H9 (cell line): ENCODE data around the gene KLHL12. TPM values are rescaled to one million over a fixed set of nuclear protein-coding genes. Genes with fewer than 3 reads are reported as not detected.

Source experiments
- DNase-seq: peaks from one replicate; pipeline ENCODE4 v3.0.0-alpha.2; 2017
- H2AFZ ChIP-seq: one replicate; pipeline ENCODE4 v1.6.1; 2013; ENCODE audit warnings: mild to moderate bottlenecking, low read length, control low read depth, moderate library complexity
- H2AK5ac ChIP-seq: 2 replicates; pipeline ENCODE4 v1.6.1; 2013; ENCODE audit warnings: low read length, control low read depth, mixed read lengths; ENCODE audit not compliant: insufficient read length
- H2BK120ac ChIP-seq: one replicate; pipeline ENCODE4 v1.6.1; 2013; ENCODE audit warnings: low read depth, mild to moderate bottlenecking, low read length, control low read depth, inconsistent platforms; ENCODE audit not compliant: poor library complexity, severe bottlenecking
- H2BK12ac ChIP-seq: 2 replicates; pipeline ENCODE4 v1.6.1; 2013; ENCODE audit warnings: low read length, control low read depth, mixed read lengths, low read depth; ENCODE audit not compliant: insufficient read length
- H2BK15ac ChIP-seq: 2 replicates; pipeline ENCODE4 v1.6.1; 2013; ENCODE audit warnings: low read depth, low read length, control low read depth
- H2BK20ac ChIP-seq: one replicate; pipeline ENCODE4 v1.6.1; 2013; ENCODE audit warnings: low read depth, mild to moderate bottlenecking, low read length, control low read depth, inconsistent platforms; ENCODE audit not compliant: poor library complexity, severe bottlenecking
- H2BK5ac ChIP-seq: 2 replicates; pipeline ENCODE4 v1.6.1; 2013; ENCODE audit warnings: low read length, control low read depth, mixed read lengths; ENCODE audit not compliant: insufficient read length
- H3K14ac ChIP-seq: 2 replicates; pipeline ENCODE4 v1.6.1; 2013; ENCODE audit warnings: low read length, control low read depth; ENCODE audit not compliant: insufficient read depth
- H3K18ac ChIP-seq: 2 replicates; pipeline ENCODE4 v1.6.1; 2013; ENCODE audit warnings: low read depth, mild to moderate bottlenecking, mixed read lengths, low read length, control low read depth; ENCODE audit not compliant: insufficient read length
- H3K23ac ChIP-seq: 2 replicates; pipeline ENCODE4 v1.6.1; 2013; ENCODE audit warnings: low read length, control low read depth, mixed read lengths, low read depth; ENCODE audit not compliant: insufficient read length
- H3K23me2 ChIP-seq: 2 replicates; pipeline ENCODE4 v1.6.1; 2013; ENCODE audit warnings: low read depth, mild to moderate bottlenecking, mixed read lengths, low read length, control low read depth; ENCODE audit not compliant: insufficient read length, poor library complexity, severe bottlenecking
- H3K27ac ChIP-seq: 2 replicates; pipeline ENCODE4 v1.5.1; 2013; ENCODE audit warnings: low read length, control low read depth, mixed read lengths, low read depth; ENCODE audit not compliant: insufficient read length
- H3K27me3 ChIP-seq: 2 replicates; pipeline ENCODE4 v1.6.1; 2013; ENCODE audit warnings: low read length, control low read depth, inconsistent platforms; ENCODE audit not compliant: insufficient read depth
- H3K4ac ChIP-seq: 2 replicates; pipeline ENCODE4 v1.6.1; 2013; ENCODE audit warnings: low read depth, mild to moderate bottlenecking, control low read depth, inconsistent platforms, low read length, moderate library complexity
- H3K4me1 ChIP-seq: 2 replicates; pipeline ENCODE4 v1.6.1; 2013; ENCODE audit warnings: low read length, control low read depth, inconsistent platforms; ENCODE audit not compliant: insufficient read depth
- H3K4me2 ChIP-seq: 2 replicates; pipeline ENCODE4 v1.6.1; 2013; ENCODE audit warnings: low read length, control low read depth, mixed read lengths; ENCODE audit not compliant: insufficient read length, insufficient read depth
- H3K56ac ChIP-seq: 2 replicates; pipeline ENCODE4 v1.6.1; 2013; ENCODE audit warnings: low read depth, mild to moderate bottlenecking, mixed read lengths, low read length, control low read depth; ENCODE audit not compliant: insufficient read length
- H3K79me1 ChIP-seq: 2 replicates; pipeline ENCODE4 v1.6.1; 2013; ENCODE audit warnings: low read depth, mild to moderate bottlenecking, moderate library complexity, low read length, control low read depth, inconsistent platforms; ENCODE audit not compliant: insufficient read depth, poor library complexity, severe bottlenecking
- H3K79me2 ChIP-seq: 2 replicates; pipeline ENCODE4 v1.6.1; 2013; ENCODE audit warnings: low read length, control low read depth, inconsistent platforms; ENCODE audit not compliant: insufficient read depth
- H3K9ac ChIP-seq: 2 replicates; pipeline ENCODE4 v1.6.1; 2013; ENCODE audit warnings: low read length, control low read depth, mixed read lengths; ENCODE audit not compliant: insufficient read length; ENCODE audit errors: extremely low read depth
- H3K9me3 ChIP-seq: one replicate; pipeline ENCODE4 v1.6.1; 2013; ENCODE audit warnings: low read depth, low read length, inconsistent platforms; ENCODE audit not compliant: control insufficient read depth
- H3T11ph ChIP-seq: one replicate; pipeline ENCODE4 v1.6.1; 2013; ENCODE audit warnings: mild to moderate bottlenecking, low read length, control low read depth, inconsistent platforms
- H4K20me1 ChIP-seq: one replicate; pipeline ENCODE4 v1.6.1; 2013; ENCODE audit not compliant: control insufficient read depth, insufficient read length, insufficient read depth
- H4K5ac ChIP-seq: 2 replicates; pipeline ENCODE4 v1.6.1; 2013; ENCODE audit warnings: low read depth, mild to moderate bottlenecking, mixed read lengths, low read length, control low read depth; ENCODE audit not compliant: insufficient read length
- H4K8ac ChIP-seq: replicated peaks from 2 replicates; pipeline ENCODE4 v1.6.1; 2013; ENCODE audit warnings: low read length, control low read depth, mixed read lengths, low read depth; ENCODE audit not compliant: insufficient read length
- H4K91ac ChIP-seq: 2 replicates; pipeline ENCODE4 v1.6.1; 2013; ENCODE audit warnings: low read depth, mild to moderate bottlenecking, moderate library complexity, mixed read lengths, low read length, control low read depth; ENCODE audit not compliant: insufficient read length
- H3K27ac Mint-ChIP-seq, 3 experiments: 2 replicates in 2 of 3; 3 replicates in 1 of 3; pipeline ENCODE4 v1.8.0; 2020 to 2021; ENCODE audit warnings: mixed read lengths in 3 of 3, mild to moderate bottlenecking in 1 of 3, moderate library complexity in 1 of 3
- H3K27me3 Mint-ChIP-seq: 2 replicates; pipeline ENCODE4 v1.8.0; 2021; ENCODE audit warnings: low read depth, mild to moderate bottlenecking, moderate library complexity, mixed read lengths
- H3K36me3 Mint-ChIP-seq, 3 experiments: 2 replicates in 2 of 3; 3 replicates in 1 of 3; pipeline ENCODE4 v1.8.0; 2020 to 2021; ENCODE audit warnings: low read depth in 3 of 3, mixed read lengths in 3 of 3; ENCODE audit not compliant: insufficient read depth in 1 of 3
- H3K4me1 Mint-ChIP-seq, 2 experiments: 2 replicates each; pipeline ENCODE4 v1.8.0; 2020; ENCODE audit warnings: mixed read lengths in 2 of 2
- H3K4me3 Mint-ChIP-seq, 2 experiments: 2 replicates in 1 of 2; 3 replicates in 1 of 2; pipeline ENCODE4 v1.8.0; 2020 to 2021; ENCODE audit warnings: mild to moderate bottlenecking in 2 of 2, mixed read lengths in 2 of 2, moderate library complexity in 1 of 2
- H3K9me3 Mint-ChIP-seq, 2 experiments: 2 replicates in 1 of 2; 3 replicates in 1 of 2; pipeline ENCODE4 v1.8.0; 2020; ENCODE audit warnings: mild to moderate bottlenecking in 2 of 2, mixed read lengths in 2 of 2, moderate library complexity in 1 of 2
- total RNA-seq: library from RNA; stranded (reverse); gene quantifications from 2 replicates; pipeline ENCODE4 v1.2.1, GENCODE V29; 2021
- TF ChIP-seq, protein P1 (sequence below): fragments of 200-600 bp; sonication (generic); conservative IDR thresholded peaks from 3 replicates; pipeline ENCODE4 v1.8.0; 2021; ENCODE audit warnings: antibody characterized with exemption, mild to moderate bottlenecking

The KLHL12 gene
- total RNA-seq, 1 experiment from 2014 or later, result 38.4 TPM

DNA sequence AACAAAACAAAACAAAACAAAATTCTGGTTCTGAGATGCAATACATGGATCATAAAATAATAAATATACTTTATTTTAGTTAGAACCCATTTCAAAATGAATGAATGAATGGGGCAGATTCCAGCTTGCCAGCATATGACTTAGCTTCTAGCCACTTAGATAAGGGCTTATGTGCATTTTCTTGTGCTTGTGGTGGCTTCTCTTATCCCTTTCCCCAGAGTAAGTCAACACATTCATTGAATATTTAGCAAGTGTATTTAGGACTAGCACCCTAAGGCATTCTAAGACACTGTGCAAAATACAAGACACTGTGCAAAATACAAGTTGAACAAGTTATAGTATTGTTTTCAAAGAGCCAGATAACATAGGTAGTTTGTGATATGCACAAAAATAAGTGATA lies 26.4 kb upstream of the KLHL12 start:
- H2BK5ac ChIP-seq, result no peak overlapping the region
- peaks cover 13% of the 10 kb centered on the region; the same call in 1 of the 2 replicates for H3K79me2 ChIP-seq
- no peak for DNase-seq
- Mint-ChIP-seq H3K4me1 (peaks cover 11 to 12% of the 10 kb centered on the region in 2 experiments), H3K27ac (no peak overlapping the region), H3K36me3 (peaks cover 9 to 23% (median 19%) of the 10 kb centered on the region in 3 experiments; a peak in 6 of 7 replicates), H3K4me3 (no peak overlapping the region), H3K27me3 (no peaks in the 10 kb centered on the region), H3K9me3 (no peaks in the 10 kb centered on the region)
- no peaks in the 10 kb centered on the region for H3K9me3 ChIP-seq
- no peak overlapping the region for H3K4me2 ChIP-seq
- no peak overlapping the region for H4K8ac ChIP-seq
- H3K18ac ChIP-seq, result no peak overlapping the region
- no peak overlapping the region for H3K4ac ChIP-seq
- no peak overlapping the region for H3K9ac ChIP-seq
- TF ChIP-seq, protein P1, sequence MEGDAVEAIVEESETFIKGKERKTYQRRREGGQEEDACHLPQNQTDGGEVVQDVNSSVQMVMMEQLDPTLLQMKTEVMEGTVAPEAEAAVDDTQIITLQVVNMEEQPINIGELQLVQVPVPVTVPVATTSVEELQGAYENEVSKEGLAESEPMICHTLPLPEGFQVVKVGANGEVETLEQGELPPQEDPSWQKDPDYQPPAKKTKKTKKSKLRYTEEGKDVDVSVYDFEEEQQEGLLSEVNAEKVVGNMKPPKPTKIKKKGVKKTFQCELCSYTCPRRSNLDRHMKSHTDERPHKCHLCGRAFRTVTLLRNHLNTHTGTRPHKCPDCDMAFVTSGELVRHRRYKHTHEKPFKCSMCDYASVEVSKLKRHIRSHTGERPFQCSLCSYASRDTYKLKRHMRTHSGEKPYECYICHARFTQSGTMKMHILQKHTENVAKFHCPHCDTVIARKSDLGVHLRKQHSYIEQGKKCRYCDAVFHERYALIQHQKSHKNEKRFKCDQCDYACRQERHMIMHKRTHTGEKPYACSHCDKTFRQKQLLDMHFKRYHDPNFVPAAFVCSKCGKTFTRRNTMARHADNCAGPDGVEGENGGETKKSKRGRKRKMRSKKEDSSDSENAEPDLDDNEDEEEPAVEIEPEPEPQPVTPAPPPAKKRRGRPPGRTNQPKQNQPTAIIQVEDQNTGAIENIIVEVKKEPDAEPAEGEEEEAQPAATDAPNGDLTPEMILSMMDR, result no peak
- peaks cover 10% of the 10 kb centered on the region for H3K79me1 ChIP-seq
- H2AK5ac ChIP-seq, result no peak overlapping the region
- H3T11ph ChIP-seq, result no peak overlapping the region
- H3K23ac ChIP-seq, result no peak overlapping the region
- H3K14ac ChIP-seq, result no peak overlapping the region
- no peak overlapping the region for H3K27ac ChIP-seq
- H2BK12ac ChIP-seq, result no peak overlapping the region
- peaks cover 6% of the 10 kb centered on the region for H3K23me2 ChIP-seq
- no peaks in the 10 kb centered on the region for H4K20me1 ChIP-seq
- H2BK15ac ChIP-seq, result no peak overlapping the region
- H2AFZ ChIP-seq, result no peak overlapping the region
- H3K4me1 ChIP-seq, result no peaks in the 10 kb centered on the region
- no peaks in the 10 kb centered on the region for H3K27me3 ChIP-seq
- H4K91ac ChIP-seq, result no peak overlapping the region
- H3K56ac ChIP-seq, result no peak overlapping the region
- no peak overlapping the region for H2BK120ac ChIP-seq
- no peak overlapping the region for H4K5ac ChIP-seq
- no peak overlapping the region for H2BK20ac ChIP-seq
